ENCODE results near the gene TLL2. TPM values are rescaled to one million over a fixed set of nuclear protein-coding genes. Genes with fewer than 3 reads are reported as not detected.

TLL2 gene
- total RNA-seq, 4 donors from 2014 or later = 0.30 to 0.60 TPM; not detected in 2

GRCh38 chr10:96414303-96414702 lies 99.4 kb downstream of the TLL2 start:
- H3K27me3 ChIP-seq = peaks cover 34% of the 10 kb centered on the region
- H3K4me3 ChIP-seq = no peak overlapping the region
- peaks cover 15% of the 10 kb centered on the region for H3K4me1 ChIP-seq
- H3K36me3 ChIP-seq = no peaks in the 10 kb centered on the region
- 94% methylated on average over 5 of the region's 5 CpGs for WGBS
- no peak for TF ChIP-seq POLR2A (IDR thresholded peaks at IDR 0.05)
- no peak for TF ChIP-seq EP300 (IDR thresholded peaks at IDR 0.05)
- no peak for TF ChIP-seq POLR2AphosphoS5 (IDR thresholded peaks at IDR 0.05)
- no peak for TF ChIP-seq CTCF (IDR thresholded peaks at IDR 0.05)
- DNase-seq (ENCODE audit: low spot score in 2 of 2) = peak in 1 of 2 donors; percentile 13
- no peak overlapping the region for H3K27ac ChIP-seq
- H3K9me3 ChIP-seq = no peaks in the 10 kb centered on the region

GRCh38 chr10:96413151-96413787 lies 100.5 kb downstream of the TLL2 start:
- H3K9me3 ChIP-seq = no peaks in the 10 kb centered on the region
- H3K27ac ChIP-seq = no peak overlapping the region
- H3K27me3 ChIP-seq = peaks cover 45% of the 10 kb centered on the region
- peaks cover 15% of the 10 kb centered on the region for H3K4me1 ChIP-seq
- H3K4me3 ChIP-seq = no peak overlapping the region
- no peaks in the 10 kb centered on the region for H3K36me3 ChIP-seq
- TF ChIP-seq CTCF (IDR thresholded peaks at IDR 0.05) (no peak), EP300 (IDR thresholded peaks at IDR 0.05) (no peak), POLR2A (IDR thresholded peaks at IDR 0.05) (no peak), POLR2AphosphoS5 (IDR thresholded peaks at IDR 0.05) (no peak)
- WGBS = 43% methylated on average over 13 of the region's 13 CpGs
- DNase-seq (ENCODE audit: low spot score in 2 of 2) = peak in 1 of 2 donors; percentile 72

GRCh38 chr10:96411716-96412320 lies 101.9 kb downstream of the TLL2 start:
- Histone ChIP-seq H3K27me3 (peaks cover 59% of the 10 kb centered on the region), H3K4me1 (peaks cover 10% of the 10 kb centered on the region), H3K4me3 (no peak overlapping the region), H3K36me3 (no peaks in the 10 kb centered on the region), H3K9me3 (no peaks in the 10 kb centered on the region), H3K27ac (no peak overlapping the region)
- TF ChIP-seq EP300 (IDR thresholded peaks at IDR 0.05) = no peak
- TF ChIP-seq POLR2AphosphoS5 (IDR thresholded peaks at IDR 0.05) = no peak
- TF ChIP-seq POLR2A (IDR thresholded peaks at IDR 0.05) = no peak
- TF ChIP-seq CTCF (IDR thresholded peaks at IDR 0.05) = no peak
- 63% methylated on average over 10 of the region's 10 CpGs for WGBS
- DNase-seq (ENCODE audit: low spot score in 2 of 2) = no peak

- TF ChIP-seq POLR2AphosphoS5 (IDR thresholded peaks at IDR 0.05) = no peak
- TF ChIP-seq CTCF (IDR thresholded peaks at IDR 0.05) = no peak
- TF ChIP-seq EP300 (IDR thresholded peaks at IDR 0.05) = no peak
- no peak for TF ChIP-seq POLR2A (IDR thresholded peaks at IDR 0.05)
- no peaks in the 10 kb centered on the region for H3K9me3 ChIP-seq
- H3K4me1 ChIP-seq = no peaks in the 10 kb centered on the region
- H3K36me3 ChIP-seq = no peaks in the 10 kb centered on the region
- WGBS = 76% methylated on average over 11 of the region's 11 CpGs
- DNase-seq (ENCODE audit: low spot score in 2 of 2) = peak in 1 of 2 donors; percentile 34
- peaks cover 70% of the 10 kb centered on the region for H3K27me3 ChIP-seq
- H3K27ac ChIP-seq = no peak overlapping the region
- H3K4me3 ChIP-seq = no peak overlapping the region
Observed at GRCh38 chr10:96410296-96410695, 103.4 kb downstream of the TLL2 start.

GRCh38 chr10:96408201-96408600 lies 105.5 kb downstream of the TLL2 start:
- no peaks in the 10 kb centered on the region for H3K9me3 ChIP-seq
- H3K36me3 ChIP-seq = no peaks in the 10 kb centered on the region
- no peak overlapping the region for H3K27ac ChIP-seq
- peaks cover 69% of the 10 kb centered on the region for H3K27me3 ChIP-seq
- TF ChIP-seq CTCF (IDR thresholded peaks at IDR 0.05) = no peak
- no peaks in the 10 kb centered on the region for H3K4me1 ChIP-seq
- peak in 1 of 2 donors; percentile 8 for DNase-seq (ENCODE audit: low spot score in 2 of 2)
- WGBS = 71% methylated on average over 1 of the region's 1 CpG
- no peak overlapping the region for H3K4me3 ChIP-seq
